Thoracic aorta (tissue), 2 donors: ENCODE results near the gene ROBO1. TPM values are rescaled to one million over a fixed set of nuclear protein-coding genes. Genes with fewer than 3 reads are reported as not detected.

Experiments used
- ATAC-seq: fragments of 150-250 bp; one replicate; pipeline ENCODE4 v1.8.0; 2017; ENCODE audit warnings: low read depth; ENCODE audit not compliant: insufficient number of reproducible peaks, low FRiP score
- DNase-seq: peaks from one replicate; pipeline ENCODE4 v3.0.0-alpha.2; 2020; ENCODE audit warnings: low spot score
- H3K27ac ChIP-seq, 2 donors: fragments of 200-600 bp; sonication (generic); 1 replicate in 1 of 2; 2 replicates in 1 of 2; pipeline ENCODE4 v1.5.1; 2016; ENCODE audit warnings: mild to moderate bottlenecking in 2 of 2, moderate library complexity in 2 of 2
- H3K27me3 ChIP-seq: fragments of 200-600 bp; sonication (generic); replicated peaks from 2 replicates; pipeline ENCODE4 v1.6.0; 2016; ENCODE audit warnings: mild to moderate bottlenecking; ENCODE audit not compliant: insufficient read depth
- H3K36me3 ChIP-seq: fragments of 200-600 bp; sonication (generic); one replicate; pipeline ENCODE4 v1.5.1; 2016
- H3K4me1 ChIP-seq, 2 donors: fragments of 200-600 bp; sonication (generic); 1 replicate in 1 of 2; 2 replicates in 1 of 2; pipeline versions ENCODE4 v1.5.1 to v1.6.0; 2016; ENCODE audit warnings: low read depth in 2 of 2, mild to moderate bottlenecking in 1 of 2; ENCODE audit not compliant: control insufficient read depth in 1 of 2
- H3K4me3 ChIP-seq: fragments of 200-600 bp; sonication (generic); 2 replicates; pipeline ENCODE4 v1.5.1; 2016; ENCODE audit warnings: mild to moderate bottlenecking
- H3K9me3 ChIP-seq: fragments of 200-600 bp; sonication (generic); 2 replicates; pipeline ENCODE4 v1.5.1; 2016
- total RNA-seq, 2 donors: library from RNA; depleted of rRNA; stranded (reverse); fragments of >200 nt; gene quantifications; one replicate each; pipeline versions ENCODE4 v1.1.0 to v1.2.3, GENCODE V29; 2016
- TF ChIP-seq, protein P1 (sequence below): fragments of 200-600 bp; sonication (generic); IDR thresholded peaks from one replicate; pipeline ENCODE4 v1.5.1; 2019; ENCODE audit warnings: antibody characterized with exemption

The ROBO1 gene
- total RNA-seq, 2 donors from 2014 or later = 13.3 to 24.4 TPM

- no peaks in the 10 kb centered on the region for H3K27me3 ChIP-seq
- no peaks in the 10 kb centered on the region for H3K36me3 ChIP-seq
- no peak overlapping the region for H3K27ac ChIP-seq
- no peaks in the 10 kb centered on the region for H3K9me3 ChIP-seq
- no peak for ATAC-seq
- TF ChIP-seq, protein P1, sequence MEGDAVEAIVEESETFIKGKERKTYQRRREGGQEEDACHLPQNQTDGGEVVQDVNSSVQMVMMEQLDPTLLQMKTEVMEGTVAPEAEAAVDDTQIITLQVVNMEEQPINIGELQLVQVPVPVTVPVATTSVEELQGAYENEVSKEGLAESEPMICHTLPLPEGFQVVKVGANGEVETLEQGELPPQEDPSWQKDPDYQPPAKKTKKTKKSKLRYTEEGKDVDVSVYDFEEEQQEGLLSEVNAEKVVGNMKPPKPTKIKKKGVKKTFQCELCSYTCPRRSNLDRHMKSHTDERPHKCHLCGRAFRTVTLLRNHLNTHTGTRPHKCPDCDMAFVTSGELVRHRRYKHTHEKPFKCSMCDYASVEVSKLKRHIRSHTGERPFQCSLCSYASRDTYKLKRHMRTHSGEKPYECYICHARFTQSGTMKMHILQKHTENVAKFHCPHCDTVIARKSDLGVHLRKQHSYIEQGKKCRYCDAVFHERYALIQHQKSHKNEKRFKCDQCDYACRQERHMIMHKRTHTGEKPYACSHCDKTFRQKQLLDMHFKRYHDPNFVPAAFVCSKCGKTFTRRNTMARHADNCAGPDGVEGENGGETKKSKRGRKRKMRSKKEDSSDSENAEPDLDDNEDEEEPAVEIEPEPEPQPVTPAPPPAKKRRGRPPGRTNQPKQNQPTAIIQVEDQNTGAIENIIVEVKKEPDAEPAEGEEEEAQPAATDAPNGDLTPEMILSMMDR = no peak
- no peak overlapping the region for H3K4me3 ChIP-seq
- no peak for DNase-seq
- H3K4me1 ChIP-seq = no peaks in the 10 kb centered on the region
Measured at GRCh38 chr3:79392479-79392878, 375.3 kb downstream of the ROBO1 start.

GRCh38 chr3:79390352-79390751, 377.4 kb downstream of the ROBO1 start:
- TF ChIP-seq, protein P1 = no peak
- Histone ChIP-seq H3K4me3 (no peak overlapping the region), H3K27me3 (no peaks in the 10 kb centered on the region), H3K36me3 (no peaks in the 10 kb centered on the region), H3K9me3 (no peaks in the 10 kb centered on the region), H3K4me1 (no peaks in the 10 kb centered on the region), H3K27ac (no peak overlapping the region)
- ATAC-seq = no peak
- no peak for DNase-seq

- TF ChIP-seq, protein P1 = no peak
- Histone ChIP-seq H3K27ac (no peak overlapping the region), H3K36me3 (no peaks in the 10 kb centered on the region), H3K27me3 (no peaks in the 10 kb centered on the region), H3K9me3 (no peaks in the 10 kb centered on the region), H3K4me3 (no peak overlapping the region), H3K4me1 (no peaks in the 10 kb centered on the region)
- DNase-seq = no peak
- no peak for ATAC-seq
Measured at GRCh38 chr3:79385211-79385610, 382.6 kb downstream of the ROBO1 start.

DNA sequence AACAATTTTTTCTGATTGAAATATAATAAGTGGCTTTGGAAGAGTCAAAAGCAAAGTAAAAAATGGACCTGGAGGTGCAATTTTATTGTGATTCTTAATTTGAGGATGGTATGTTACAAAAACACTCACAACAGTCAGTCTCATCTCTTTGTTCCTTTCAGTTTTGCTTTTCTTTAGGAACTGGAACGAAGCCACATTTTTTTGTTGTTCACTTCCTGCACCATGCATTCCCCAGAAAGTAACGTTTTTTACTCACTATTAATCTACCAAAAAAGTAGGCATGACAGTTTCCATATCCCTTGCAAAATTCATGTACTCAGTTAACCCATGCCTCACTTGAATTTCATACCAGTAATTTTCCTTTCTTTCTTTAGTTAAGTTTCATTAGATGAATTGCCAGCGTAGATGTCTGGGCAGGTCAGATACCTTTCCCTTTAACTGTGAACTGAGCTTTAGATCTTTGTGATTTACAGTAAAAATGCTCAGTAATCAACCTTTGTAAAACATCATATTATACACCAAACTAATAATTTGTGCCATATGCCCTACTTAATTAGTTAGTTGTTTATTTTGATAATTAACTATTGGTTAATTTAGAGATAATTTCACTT, 384.3 kb downstream of the ROBO1 start:
- Histone ChIP-seq H3K4me3 (no peak overlapping the region), H3K27me3 (no peaks in the 10 kb centered on the region), H3K9me3 (no peaks in the 10 kb centered on the region), H3K36me3 (no peaks in the 10 kb centered on the region), H3K4me1 (no peaks in the 10 kb centered on the region), H3K27ac (no peak overlapping the region)
- TF ChIP-seq, protein P1 = no peak
- no peak for DNase-seq
- ATAC-seq = no peak

DNA sequence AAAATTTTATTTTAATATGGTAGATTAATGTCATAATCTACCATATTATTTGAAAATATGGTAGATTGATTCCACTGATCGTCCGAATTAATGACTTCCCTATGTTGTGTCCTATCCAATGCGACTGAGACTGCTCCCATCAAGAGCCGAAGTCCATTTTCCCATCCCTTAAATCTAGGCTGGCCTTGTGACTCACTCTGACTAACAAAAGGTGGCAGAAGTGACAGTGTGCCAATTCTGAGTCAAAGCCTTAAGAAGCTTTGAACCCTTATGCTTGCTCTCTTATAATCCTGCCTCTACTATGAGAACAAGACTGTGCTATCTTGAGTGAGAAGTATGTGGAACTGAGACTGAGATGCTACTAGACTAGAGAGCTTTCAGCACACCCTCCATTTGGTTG, 387.2 kb downstream of the ROBO1 start:
- Histone ChIP-seq H3K27me3 (no peaks in the 10 kb centered on the region), H3K36me3 (no peaks in the 10 kb centered on the region), H3K4me1 (no peaks in the 10 kb centered on the region), H3K9me3 (no peaks in the 10 kb centered on the region), H3K4me3 (no peak overlapping the region), H3K27ac (no peak overlapping the region)
- ATAC-seq (no peak), DNase-seq (no peak)
- TF ChIP-seq, protein P1 = no peak
